ENCODE measurements around the gene GNAQ. TPM values are rescaled to one million over a fixed set of nuclear protein-coding genes. Genes with fewer than 3 reads are reported as not detected.

Gene GNAQ
- total RNA-seq, 2 donors from 2014 or later: 12.8 to 18.5 TPM

GRCh38 chr9:77912895-77913693 lies 118.5 kb downstream of the GNAQ start:
- no peaks in the 10 kb centered on the region for H3K27me3 Mint-ChIP-seq
- H3K4me1 Mint-ChIP-seq: peaks cover 36% of the 10 kb centered on the region
- H3K9me3 Mint-ChIP-seq: no peaks in the 10 kb centered on the region
- no peak overlapping the region for H3K27ac Mint-ChIP-seq
- ATAC-seq (replicated peaks): no peak
- no peak overlapping the region for H3K4me3 Mint-ChIP-seq
- peaks cover 6% of the 10 kb centered on the region for H3K36me3 Mint-ChIP-seq (ENCODE audit: low read depth)

- H3K36me3 Mint-ChIP-seq (ENCODE audit: low read depth): peaks cover 6% of the 10 kb centered on the region
- H3K27me3 Mint-ChIP-seq: no peaks in the 10 kb centered on the region
Observed at GRCh38 chr9:77911928-77912327, 119.7 kb downstream of the GNAQ start.

GRCh38 chr9:77910194-77910621 lies 121.4 kb downstream of the GNAQ start:
- no peak for ATAC-seq (replicated peaks)
- H3K27ac Mint-ChIP-seq: peak overlapping the region; percentile 46
- H3K4me1 Mint-ChIP-seq: peaks cover 28% of the 10 kb centered on the region
- peak overlapping the region; percentile 62 for H3K4me3 Mint-ChIP-seq
- no peaks in the 10 kb centered on the region for H3K27me3 Mint-ChIP-seq
- no peaks in the 10 kb centered on the region for H3K9me3 Mint-ChIP-seq
- H3K36me3 Mint-ChIP-seq (ENCODE audit: low read depth): peaks cover 6% of the 10 kb centered on the region

More at GRCh38 chr9:77911928-77912327, 119.7 kb downstream of the GNAQ start:
- H3K4me1 Mint-ChIP-seq: peaks cover 34% of the 10 kb centered on the region
- H3K4me3 Mint-ChIP-seq: no peak overlapping the region
- no peaks in the 10 kb centered on the region for H3K9me3 Mint-ChIP-seq
- peak overlapping the region; percentile 6 for H3K27ac Mint-ChIP-seq
- ATAC-seq (replicated peaks): no peak

- ATAC-seq (replicated peaks): peak; percentile 95
- Mint-ChIP-seq H3K4me3 (peak overlapping the region; percentile 62), H3K4me1 (peaks cover 28% of the 10 kb centered on the region), H3K27ac (peak overlapping the region; percentile 72), H3K27me3 (no peaks in the 10 kb centered on the region), H3K36me3 (ENCODE audit: low read depth) (peaks cover 9% of the 10 kb centered on the region), H3K9me3 (no peaks in the 10 kb centered on the region)
Observed at GRCh38 chr9:77909306-77909705, 122.3 kb downstream of the GNAQ start.

- peak overlapping the region; percentile 62 for H3K4me3 Mint-ChIP-seq
- peak overlapping the region; percentile 72 for H3K27ac Mint-ChIP-seq
- H3K4me1 Mint-ChIP-seq: peaks cover 28% of the 10 kb centered on the region
- H3K9me3 Mint-ChIP-seq: no peaks in the 10 kb centered on the region
- ATAC-seq (replicated peaks): no peak
- peaks cover 12% of the 10 kb centered on the region for H3K36me3 Mint-ChIP-seq (ENCODE audit: low read depth)
- H3K27me3 Mint-ChIP-seq: no peaks in the 10 kb centered on the region
Observed at GRCh38 chr9:77908293-77908692, 123.3 kb downstream of the GNAQ start.

GRCh38 chr9:77907585-77907984 lies 124.0 kb downstream of the GNAQ start:
- peaks cover 18% of the 10 kb centered on the region for H3K36me3 Mint-ChIP-seq (ENCODE audit: low read depth)

GRCh38 chr9:77906991-77907390 lies 124.6 kb downstream of the GNAQ start:
- H3K9me3 Mint-ChIP-seq: no peaks in the 10 kb centered on the region
- no peaks in the 10 kb centered on the region for H3K27me3 Mint-ChIP-seq
- no peak for ATAC-seq (replicated peaks)
- peaks cover 19% of the 10 kb centered on the region for H3K36me3 Mint-ChIP-seq (ENCODE audit: low read depth)
- H3K27ac Mint-ChIP-seq: no peak overlapping the region
- no peak overlapping the region for H3K4me3 Mint-ChIP-seq
- H3K4me1 Mint-ChIP-seq: peaks cover 25% of the 10 kb centered on the region

More at GRCh38 chr9:77907585-77907984, 124.0 kb downstream of the GNAQ start:
- no peak overlapping the region for H3K4me3 Mint-ChIP-seq
- H3K4me1 Mint-ChIP-seq: peaks cover 28% of the 10 kb centered on the region
- no peaks in the 10 kb centered on the region for H3K27me3 Mint-ChIP-seq
- H3K9me3 Mint-ChIP-seq: no peaks in the 10 kb centered on the region
- H3K27ac Mint-ChIP-seq: no peak overlapping the region
- ATAC-seq (replicated peaks): no peak

GRCh38 chr9:77903666-77904285 lies 127.8 kb downstream of the GNAQ start:
- H3K4me3 Mint-ChIP-seq: no peak overlapping the region
- H3K27ac Mint-ChIP-seq: no peak overlapping the region
- H3K4me1 Mint-ChIP-seq: peaks cover 18% of the 10 kb centered on the region
- H3K9me3 Mint-ChIP-seq: no peaks in the 10 kb centered on the region
- peaks cover 25% of the 10 kb centered on the region for H3K36me3 Mint-ChIP-seq (ENCODE audit: low read depth)
- no peak for ATAC-seq (replicated peaks)
- no peaks in the 10 kb centered on the region for H3K27me3 Mint-ChIP-seq

- Mint-ChIP-seq H3K27me3 (no peaks in the 10 kb centered on the region), H3K9me3 (peaks cover 3% of the 10 kb centered on the region), H3K4me3 (no peak overlapping the region), H3K36me3 (ENCODE audit: low read depth) (peaks cover 25% of the 10 kb centered on the region), H3K27ac (no peak overlapping the region), H3K4me1 (peaks cover 17% of the 10 kb centered on the region)
- no peak for ATAC-seq (replicated peaks)
Observed at GRCh38 chr9:77901771-77902170, 129.8 kb downstream of the GNAQ start.

GRCh38 chr9:77901018-77901417 lies 130.6 kb downstream of the GNAQ start:
- peaks cover 25% of the 10 kb centered on the region for H3K36me3 Mint-ChIP-seq (ENCODE audit: low read depth)
- H3K9me3 Mint-ChIP-seq: peaks cover 3% of the 10 kb centered on the region
- peaks cover 17% of the 10 kb centered on the region for H3K4me1 Mint-ChIP-seq
- no peaks in the 10 kb centered on the region for H3K27me3 Mint-ChIP-seq
- no peak for ATAC-seq (replicated peaks)
- H3K27ac Mint-ChIP-seq: peak overlapping the region; percentile 13
- no peak overlapping the region for H3K4me3 Mint-ChIP-seq

GRCh38 chr9:77899679-77900354 lies 131.8 kb downstream of the GNAQ start:
- Mint-ChIP-seq H3K4me1 (peaks cover 17% of the 10 kb centered on the region), H3K9me3 (peaks cover 3% of the 10 kb centered on the region), H3K27ac (no peak overlapping the region), H3K4me3 (no peak overlapping the region), H3K36me3 (ENCODE audit: low read depth) (peaks cover 31% of the 10 kb centered on the region), H3K27me3 (no peaks in the 10 kb centered on the region)
- peak; percentile 91 for ATAC-seq (replicated peaks)

- Mint-ChIP-seq H3K27ac (no peak overlapping the region), H3K27me3 (no peaks in the 10 kb centered on the region), H3K4me1 (peaks cover 17% of the 10 kb centered on the region), H3K36me3 (ENCODE audit: low read depth) (peaks cover 24% of the 10 kb centered on the region), H3K4me3 (no peak overlapping the region), H3K9me3 (peaks cover 3% of the 10 kb centered on the region)
- no peak for ATAC-seq (replicated peaks)
Observed at GRCh38 chr9:77898864-77899263, 132.7 kb downstream of the GNAQ start.

GRCh38 chr9:77896938-77897667 lies 134.5 kb downstream of the GNAQ start:
- Mint-ChIP-seq H3K9me3 (peaks cover 3% of the 10 kb centered on the region), H3K4me3 (no peak overlapping the region), H3K4me1 (peaks cover 21% of the 10 kb centered on the region), H3K27ac (no peak overlapping the region), H3K27me3 (no peaks in the 10 kb centered on the region), H3K36me3 (ENCODE audit: low read depth) (peaks cover 12% of the 10 kb centered on the region)
- ATAC-seq (replicated peaks): no peak

GRCh38 chr9:77896269-77896937 lies 135.2 kb downstream of the GNAQ start:
- Mint-ChIP-seq H3K27ac (no peak overlapping the region), H3K4me3 (no peak overlapping the region), H3K27me3 (no peaks in the 10 kb centered on the region), H3K4me1 (peaks cover 21% of the 10 kb centered on the region), H3K9me3 (peaks cover 3% of the 10 kb centered on the region), H3K36me3 (ENCODE audit: low read depth) (peaks cover 12% of the 10 kb centered on the region)
- no peak for ATAC-seq (replicated peaks)
